Measurements from ENCODE around the gene ZNF195.
"Not testable (repeated sequence)": the region's sequence is repeated elsewhere in the genome, so short reads cannot be mapped to it uniquely, and the experiment has no call there.

DNA sequence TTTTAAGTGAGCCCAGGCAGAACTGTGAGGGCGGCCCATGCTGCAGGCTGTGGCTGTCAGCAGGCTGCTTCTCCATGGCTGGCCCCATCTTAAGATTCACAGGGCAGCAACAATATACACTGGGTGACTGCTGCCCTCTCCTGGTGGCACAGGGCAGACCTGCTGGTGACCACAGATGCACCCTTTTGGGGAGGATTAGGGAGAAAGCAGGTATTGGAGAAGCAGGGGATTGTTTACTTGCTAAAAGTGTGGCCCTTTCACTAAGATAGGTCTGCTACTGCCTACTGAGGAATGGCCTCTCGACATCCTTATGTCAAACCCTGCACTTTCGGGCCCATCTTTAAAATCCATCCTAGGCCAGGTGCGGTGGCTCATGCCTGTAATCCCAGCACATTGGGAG, 38.1 kb upstream of the ZNF195 start:
- TF ChIP-seq, protein P1, sequence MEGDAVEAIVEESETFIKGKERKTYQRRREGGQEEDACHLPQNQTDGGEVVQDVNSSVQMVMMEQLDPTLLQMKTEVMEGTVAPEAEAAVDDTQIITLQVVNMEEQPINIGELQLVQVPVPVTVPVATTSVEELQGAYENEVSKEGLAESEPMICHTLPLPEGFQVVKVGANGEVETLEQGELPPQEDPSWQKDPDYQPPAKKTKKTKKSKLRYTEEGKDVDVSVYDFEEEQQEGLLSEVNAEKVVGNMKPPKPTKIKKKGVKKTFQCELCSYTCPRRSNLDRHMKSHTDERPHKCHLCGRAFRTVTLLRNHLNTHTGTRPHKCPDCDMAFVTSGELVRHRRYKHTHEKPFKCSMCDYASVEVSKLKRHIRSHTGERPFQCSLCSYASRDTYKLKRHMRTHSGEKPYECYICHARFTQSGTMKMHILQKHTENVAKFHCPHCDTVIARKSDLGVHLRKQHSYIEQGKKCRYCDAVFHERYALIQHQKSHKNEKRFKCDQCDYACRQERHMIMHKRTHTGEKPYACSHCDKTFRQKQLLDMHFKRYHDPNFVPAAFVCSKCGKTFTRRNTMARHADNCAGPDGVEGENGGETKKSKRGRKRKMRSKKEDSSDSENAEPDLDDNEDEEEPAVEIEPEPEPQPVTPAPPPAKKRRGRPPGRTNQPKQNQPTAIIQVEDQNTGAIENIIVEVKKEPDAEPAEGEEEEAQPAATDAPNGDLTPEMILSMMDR (conservative IDR thresholded peaks at IDR 0.05; ENCODE audit: low read depth, low read length), result peak; percentile 38
- not testable (repeated sequence) for TF ChIP-seq EZH2 (IDR thresholded peaks at IDR 0.05; ENCODE audit: borderline replicate concordance, low read depth, low read length, poor library complexity, severe bottlenecking)

All from A673 (cell line).